Panc1 (cell line): Measurements from ENCODE around the gene UST. TPM values are rescaled to one million over a fixed set of nuclear protein-coding genes. Genes with fewer than 3 reads are reported as not detected.

ENCODE experiments used
- ATAC-seq: fragments of 200-7000 bp; cut with Tn5 transposase; 2 replicates; pipeline ENCODE4 v1.9.1; 2020; ENCODE audit warnings: mild to moderate bottlenecking, moderate library complexity
- BruUV-seq: library from RNA; stranded (reverse); fragments of 400-500 nt; replicated peaks from 2 replicates; lab custom pipeline; 2021; lab: Mats Ljungman, UMichigan
- CTCF ChIA-PET: fragments of 300-600 bp; sonication (Branson Sonifier 250); formaldehyde crosslinking; loops from one replicate; lab custom pipeline; 2022; ENCODE audit warnings: antibody characterized with exemption; lab: Charles Lee
- POLR2A ChIA-PET: fragments of 300-600 bp; sonication (Branson Sonifier 250); formaldehyde crosslinking; loops from one replicate; lab custom pipeline; 2022; ENCODE audit warnings: antibody characterized with exemption; lab: Charles Lee
- DNase-seq: peaks from one replicate; pipeline ENCODE4 v3.0.0-alpha.2; 2010; ENCODE audit warnings: low read depth, low spot score
- H3K27ac ChIP-seq: 2 replicates; pipeline ENCODE4 v1.5.1; 2011; ENCODE audit warnings: mild to moderate bottlenecking, low read length, inconsistent platforms
- H3K27me3 ChIP-seq: fragments of 200-500 bp; sonication (Bioruptor generic); 2 replicates; pipeline ENCODE4 v1.6.0; 2014; ENCODE audit warnings: low read length, inconsistent platforms; ENCODE audit not compliant: control insufficient read depth, insufficient read depth
- H3K36me3 ChIP-seq: fragments of 200-500 bp; sonication (Bioruptor generic); 2 replicates; pipeline ENCODE4 v1.5.1; 2014; ENCODE audit warnings: inconsistent platforms, mild to moderate bottlenecking, low read length, moderate library complexity; ENCODE audit not compliant: control insufficient read depth, insufficient read depth
- H3K4me1 ChIP-seq: 2 replicates; pipeline ENCODE4 v1.5.1; 2011; ENCODE audit warnings: inconsistent platforms, mild to moderate bottlenecking, low read length, moderate library complexity; ENCODE audit not compliant: control insufficient read depth, insufficient read depth
- H3K4me3 ChIP-seq, 2 experiments: 2 replicates each; pipeline ENCODE4 v1.5.1; 2011 to 2012; ENCODE audit warnings: low read depth in 2 of 2, low read length in 2 of 2, mild to moderate bottlenecking in 2 of 2, inconsistent platforms in 1 of 2, moderate library complexity in 1 of 2
- H3K9me3 ChIP-seq: fragments of 200-500 bp; sonication (Bioruptor generic); 2 replicates; pipeline ENCODE4 v1.5.1; 2014; ENCODE audit warnings: low read depth, mild to moderate bottlenecking, inconsistent platforms, low read length, moderate library complexity; ENCODE audit not compliant: control insufficient read depth, insufficient read depth
- POLR2AphosphoS5 ChIP-seq: IDR thresholded peaks from 2 replicates; pipeline ENCODE4 v1.6.1; 2012; ENCODE audit warnings: mild to moderate bottlenecking, low read depth, low read length, moderate library complexity
- SIN3A ChIP-seq: IDR thresholded peaks from 2 replicates; pipeline ENCODE4 v1.6.1; 2012; ENCODE audit warnings: low read depth, mild to moderate bottlenecking, low read length, moderate library complexity, borderline replicate concordance; ENCODE audit not compliant: insufficient read depth
- TCF7L2 ChIP-seq: IDR thresholded peaks from 2 replicates; pipeline ENCODE4 v1.6.1; 2011; ENCODE audit warnings: mild to moderate bottlenecking, low read depth, low read length, inconsistent platforms
- in situ Hi-C: cut with HindIII; loops from 2 replicates; pipeline ENCODE4 v1.10.0; 2016; ENCODE audit warnings: low sequenced_read_pairs, low pct_unique_long_range_greater_than_20kb
- intact Hi-C: fragments of 100-400 bp; cut with micrococcal nuclease; formaldehyde crosslinking; loops from one replicate; pipeline ENCODE4 v1.10.0; 2022; ENCODE audit not compliant: unreplicated experiment
- total RNA-seq: library from RNA; stranded (reverse); gene quantifications from one replicate; pipeline ENCODE4 v1.2.1, GENCODE V29; 2021; ENCODE audit not compliant: unreplicated experiment
- TF ChIP-seq, protein P1 (sequence below), 2 experiments: IDR thresholded peaks; 2 replicates each; pipeline ENCODE4 v1.6.1; 2011 to 2012; ENCODE audit warnings: low read depth in 2 of 2, control low read depth in 1 of 2, low read length in 1 of 2, mild to moderate bottlenecking in 1 of 2, moderate library complexity in 1 of 2; ENCODE audit not compliant: insufficient read depth in 1 of 2
- TF ChIP-seq, protein P2 (sequence below): fragments of 450-650 bp; IDR thresholded peaks from 2 replicates; pipeline ENCODE4 v1.5.1; 2017; ENCODE audit warnings: mild to moderate bottlenecking

Gene UST
- total RNA-seq, 1 experiment from 2014 or later: 0.15 TPM

- no peak overlapping the region for H3K27ac ChIP-seq
- in situ Hi-C loops (no loop called here), intact Hi-C loops (no loop called here)
- H3K9me3 ChIP-seq: no peaks in the 10 kb centered on the region
- DNase-seq: no peak
- CTCF ChIA-PET: no interaction called here
- POLR2A ChIA-PET: no interaction called here
- peaks cover 3% of the 10 kb centered on the region; the same call in 1 of the 2 replicates for H3K27me3 ChIP-seq
- H3K4me1 ChIP-seq: no peaks in the 10 kb centered on the region
- TF ChIP-seq POLR2AphosphoS5: no peak
- TF ChIP-seq, protein P1, sequence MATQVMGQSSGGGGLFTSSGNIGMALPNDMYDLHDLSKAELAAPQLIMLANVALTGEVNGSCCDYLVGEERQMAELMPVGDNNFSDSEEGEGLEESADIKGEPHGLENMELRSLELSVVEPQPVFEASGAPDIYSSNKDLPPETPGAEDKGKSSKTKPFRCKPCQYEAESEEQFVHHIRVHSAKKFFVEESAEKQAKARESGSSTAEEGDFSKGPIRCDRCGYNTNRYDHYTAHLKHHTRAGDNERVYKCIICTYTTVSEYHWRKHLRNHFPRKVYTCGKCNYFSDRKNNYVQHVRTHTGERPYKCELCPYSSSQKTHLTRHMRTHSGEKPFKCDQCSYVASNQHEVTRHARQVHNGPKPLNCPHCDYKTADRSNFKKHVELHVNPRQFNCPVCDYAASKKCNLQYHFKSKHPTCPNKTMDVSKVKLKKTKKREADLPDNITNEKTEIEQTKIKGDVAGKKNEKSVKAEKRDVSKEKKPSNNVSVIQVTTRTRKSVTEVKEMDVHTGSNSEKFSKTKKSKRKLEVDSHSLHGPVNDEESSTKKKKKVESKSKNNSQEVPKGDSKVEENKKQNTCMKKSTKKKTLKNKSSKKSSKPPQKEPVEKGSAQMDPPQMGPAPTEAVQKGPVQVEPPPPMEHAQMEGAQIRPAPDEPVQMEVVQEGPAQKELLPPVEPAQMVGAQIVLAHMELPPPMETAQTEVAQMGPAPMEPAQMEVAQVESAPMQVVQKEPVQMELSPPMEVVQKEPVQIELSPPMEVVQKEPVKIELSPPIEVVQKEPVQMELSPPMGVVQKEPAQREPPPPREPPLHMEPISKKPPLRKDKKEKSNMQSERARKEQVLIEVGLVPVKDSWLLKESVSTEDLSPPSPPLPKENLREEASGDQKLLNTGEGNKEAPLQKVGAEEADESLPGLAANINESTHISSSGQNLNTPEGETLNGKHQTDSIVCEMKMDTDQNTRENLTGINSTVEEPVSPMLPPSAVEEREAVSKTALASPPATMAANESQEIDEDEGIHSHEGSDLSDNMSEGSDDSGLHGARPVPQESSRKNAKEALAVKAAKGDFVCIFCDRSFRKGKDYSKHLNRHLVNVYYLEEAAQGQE (IDR thresholded peaks at IDR 0.05; ENCODE audit: insufficient read depth in 1 of 2, low read depth in 2 of 2, low read length in 1 of 2): no peak
- TF ChIP-seq, protein P2, sequence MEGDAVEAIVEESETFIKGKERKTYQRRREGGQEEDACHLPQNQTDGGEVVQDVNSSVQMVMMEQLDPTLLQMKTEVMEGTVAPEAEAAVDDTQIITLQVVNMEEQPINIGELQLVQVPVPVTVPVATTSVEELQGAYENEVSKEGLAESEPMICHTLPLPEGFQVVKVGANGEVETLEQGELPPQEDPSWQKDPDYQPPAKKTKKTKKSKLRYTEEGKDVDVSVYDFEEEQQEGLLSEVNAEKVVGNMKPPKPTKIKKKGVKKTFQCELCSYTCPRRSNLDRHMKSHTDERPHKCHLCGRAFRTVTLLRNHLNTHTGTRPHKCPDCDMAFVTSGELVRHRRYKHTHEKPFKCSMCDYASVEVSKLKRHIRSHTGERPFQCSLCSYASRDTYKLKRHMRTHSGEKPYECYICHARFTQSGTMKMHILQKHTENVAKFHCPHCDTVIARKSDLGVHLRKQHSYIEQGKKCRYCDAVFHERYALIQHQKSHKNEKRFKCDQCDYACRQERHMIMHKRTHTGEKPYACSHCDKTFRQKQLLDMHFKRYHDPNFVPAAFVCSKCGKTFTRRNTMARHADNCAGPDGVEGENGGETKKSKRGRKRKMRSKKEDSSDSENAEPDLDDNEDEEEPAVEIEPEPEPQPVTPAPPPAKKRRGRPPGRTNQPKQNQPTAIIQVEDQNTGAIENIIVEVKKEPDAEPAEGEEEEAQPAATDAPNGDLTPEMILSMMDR: no peak
- TF ChIP-seq TCF7L2: no peak
- TF ChIP-seq SIN3A: no peak
- BruUV-seq: no TSS peak
- no peaks in the 10 kb centered on the region for H3K36me3 ChIP-seq
- no peak overlapping the region for H3K4me3 ChIP-seq
- ATAC-seq: no peak
Observed at GRCh38 chr6:148738946-148739821, 7.6 kb upstream of the UST start.

DNA sequence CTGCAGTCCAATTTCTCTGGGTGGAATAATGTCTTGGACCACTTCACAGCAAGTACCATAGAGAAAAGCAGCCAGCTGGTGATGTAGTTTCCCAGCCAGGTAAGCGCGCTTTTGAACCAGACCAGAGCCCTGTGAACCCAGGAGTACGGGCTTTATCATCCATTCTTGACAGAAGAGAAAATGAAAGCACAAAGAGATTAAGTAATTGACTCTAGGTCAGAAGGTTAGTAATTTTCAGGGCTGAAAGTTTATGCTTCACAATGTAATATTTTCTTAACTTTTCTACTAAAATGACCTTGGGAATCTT is 7.1 kb upstream of the UST start:
- CTCF ChIA-PET: interaction anchor here (0.7 kb wide), 1 partner anchor 286 kb away, joined by 5 read pairs; no protein-coding TSS in a partner anchor
- Histone ChIP-seq H3K9me3 (no peaks in the 10 kb centered on the region), H3K4me1 (no peaks in the 10 kb centered on the region), H3K36me3 (no peaks in the 10 kb centered on the region), H3K27ac (no peak overlapping the region), H3K4me3 (no peak overlapping the region), H3K27me3 (peaks cover 7% of the 10 kb centered on the region)
- in situ Hi-C loops: no loop called here
- intact Hi-C loops: loop anchor here (10.0 kb wide), 1 partner anchor 205 kb away; no protein-coding TSS in a partner anchor
- BruUV-seq: no TSS peak
- no peak for ATAC-seq
- POLR2A ChIA-PET: no interaction called here
- TF ChIP-seq POLR2AphosphoS5: no peak
- TF ChIP-seq, protein P2: no peak
- TF ChIP-seq, protein P1 (IDR thresholded peaks at IDR 0.05; ENCODE audit: insufficient read depth in 1 of 2, low read depth in 2 of 2, low read length in 1 of 2): no peak
- TF ChIP-seq SIN3A: no peak
- TF ChIP-seq TCF7L2: no peak
- DNase-seq: no peak
